GM06990 (cell line): ENCODE results near the gene CDH26.
A peak's percentile ranks its signal among the peaks of the same experiment; 100 is the strongest.

Experiments
- DNase-seq: peaks from one replicate; pipeline ENCODE4 v3.0.0-alpha.2; 2011; ENCODE audit not compliant: insufficient read length; ENCODE audit errors: extremely low read depth
- H3K27me3 ChIP-seq: replicated peaks from 2 replicates; pipeline ENCODE4 v1.6.0; 2011; ENCODE audit warnings: low read length; ENCODE audit not compliant: control insufficient read depth, insufficient read depth
- H3K36me3 ChIP-seq: 2 replicates; pipeline ENCODE4 v1.5.1; 2011; ENCODE audit warnings: low read length; ENCODE audit not compliant: control insufficient read depth, insufficient read depth
- H3K4me3 ChIP-seq: replicated peaks from 2 replicates; pipeline ENCODE4 v1.5.1; 2011; ENCODE audit warnings: low read depth, mild to moderate bottlenecking, control low read depth, low read length
- CTCF ChIP-seq: IDR thresholded peaks from 2 replicates; pipeline ENCODE4 v1.5.1; 2011; ENCODE audit warnings: low read length, control low read depth, mild to moderate bottlenecking, inconsistent platforms; ENCODE audit not compliant: insufficient read depth, poor library complexity, severe bottlenecking

The CDH26 gene

GRCh38 chr20:60052322-60052721 lies 94.1 kb downstream of the CDH26 start:
- H3K27me3 ChIP-seq = no peaks in the 10 kb centered on the region
- no peak for DNase-seq
- no peaks in the 10 kb centered on the region for H3K36me3 ChIP-seq
- TF ChIP-seq CTCF = no peak
- H3K4me3 ChIP-seq = no peak overlapping the region

GRCh38 chr20:60053125-60053817 lies 95.0 kb downstream of the CDH26 start:
- TF ChIP-seq CTCF = no peak
- Histone ChIP-seq H3K36me3 (no peaks in the 10 kb centered on the region), H3K27me3 (no peaks in the 10 kb centered on the region), H3K4me3 (no peak overlapping the region)
- no peak for DNase-seq

- TF ChIP-seq CTCF = no peak
- Histone ChIP-seq H3K36me3 (no peaks in the 10 kb centered on the region), H3K4me3 (no peak overlapping the region), H3K27me3 (no peaks in the 10 kb centered on the region)
- DNase-seq = no peak
Observed at GRCh38 chr20:60053818-60054190, 95.6 kb downstream of the CDH26 start.

- no peak overlapping the region for H3K4me3 ChIP-seq
- TF ChIP-seq CTCF = no peak
- H3K36me3 ChIP-seq = no peaks in the 10 kb centered on the region
- no peaks in the 10 kb centered on the region for H3K27me3 ChIP-seq
- no peak for DNase-seq
Observed at GRCh38 chr20:60054716-60055634, 96.8 kb downstream of the CDH26 start.

GRCh38 chr20:60055740-60056139 lies 97.5 kb downstream of the CDH26 start:
- peak; percentile 36 for DNase-seq

More at GRCh38 chr20:60055740-60056139, 97.5 kb downstream of the CDH26 start:
- no peak for TF ChIP-seq CTCF
- Histone ChIP-seq H3K27me3 (no peaks in the 10 kb centered on the region), H3K4me3 (no peak overlapping the region; the same call in 1 of the 2 replicates), H3K36me3 (no peaks in the 10 kb centered on the region)
